Breast epithelium (tissue), 3 donors: ENCODE results near the gene RBP3.

Source experiments
- POLR2A ChIP-seq: fragments of 450-650 bp; IDR thresholded peaks from one replicate; pipeline ENCODE4 v1.6.1; 2016; ENCODE audit warnings: antibody characterized with exemption, mild to moderate bottlenecking, moderate library complexity
- POLR2AphosphoS5 ChIP-seq, 3 donors: sonication (generic); formaldehyde crosslinking; IDR thresholded peaks; one replicate each; pipeline ENCODE4 v1.6.1; 2017; ENCODE audit warnings: antibody characterized with exemption in 3 of 3
- TF ChIP-seq, protein P1 (sequence below), 3 donors: fragments of 450-650 bp; IDR thresholded peaks; one replicate each; pipeline ENCODE4 v1.5.1; 2016 to 2017; ENCODE audit warnings: antibody characterized with exemption in 3 of 3, mild to moderate bottlenecking in 3 of 3, moderate library complexity in 3 of 3

GRCh38 chr10:47308775-47309174 is 39.4 kb upstream of the RBP3 start:
- TF ChIP-seq POLR2AphosphoS5 (IDR thresholded peaks at IDR 0.05) (no peak), POLR2A (no peak)
- TF ChIP-seq, protein P1, sequence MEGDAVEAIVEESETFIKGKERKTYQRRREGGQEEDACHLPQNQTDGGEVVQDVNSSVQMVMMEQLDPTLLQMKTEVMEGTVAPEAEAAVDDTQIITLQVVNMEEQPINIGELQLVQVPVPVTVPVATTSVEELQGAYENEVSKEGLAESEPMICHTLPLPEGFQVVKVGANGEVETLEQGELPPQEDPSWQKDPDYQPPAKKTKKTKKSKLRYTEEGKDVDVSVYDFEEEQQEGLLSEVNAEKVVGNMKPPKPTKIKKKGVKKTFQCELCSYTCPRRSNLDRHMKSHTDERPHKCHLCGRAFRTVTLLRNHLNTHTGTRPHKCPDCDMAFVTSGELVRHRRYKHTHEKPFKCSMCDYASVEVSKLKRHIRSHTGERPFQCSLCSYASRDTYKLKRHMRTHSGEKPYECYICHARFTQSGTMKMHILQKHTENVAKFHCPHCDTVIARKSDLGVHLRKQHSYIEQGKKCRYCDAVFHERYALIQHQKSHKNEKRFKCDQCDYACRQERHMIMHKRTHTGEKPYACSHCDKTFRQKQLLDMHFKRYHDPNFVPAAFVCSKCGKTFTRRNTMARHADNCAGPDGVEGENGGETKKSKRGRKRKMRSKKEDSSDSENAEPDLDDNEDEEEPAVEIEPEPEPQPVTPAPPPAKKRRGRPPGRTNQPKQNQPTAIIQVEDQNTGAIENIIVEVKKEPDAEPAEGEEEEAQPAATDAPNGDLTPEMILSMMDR (IDR thresholded peaks at IDR 0.05): no peak
